Measurements from ENCODE around the gene DMBT1. TPM values are rescaled to one million over a fixed set of nuclear protein-coding genes. Genes with fewer than 3 reads are reported as not detected.

The DMBT1 gene
- total and polyA plus RNA-seq, 2 of the 4 experiments (the other 2 are of a cell fraction), result under 0.01 TPM; not detected in 1

DNA sequence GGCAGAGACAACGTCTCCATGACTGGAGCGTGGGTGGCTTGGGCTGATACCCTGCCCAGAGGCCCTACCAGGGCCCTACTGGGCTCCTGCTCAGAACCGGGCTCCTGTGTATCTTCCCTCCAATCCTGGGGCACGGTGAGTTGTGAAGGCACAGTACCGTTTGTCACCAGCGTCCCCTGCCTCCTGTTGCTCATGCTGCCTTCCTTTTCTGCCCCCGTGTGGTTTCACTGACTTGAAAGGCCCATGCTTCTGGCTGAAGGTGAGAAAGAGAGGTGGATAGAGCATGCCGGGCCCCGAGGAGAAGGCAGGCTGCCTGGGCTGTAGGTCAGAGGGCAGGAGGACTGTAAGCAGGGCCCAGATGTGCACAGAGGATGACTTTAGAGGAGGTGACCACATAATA, 9.1 kb upstream of the DMBT1 start:
- no peak overlapping the region for H4K5ac ChIP-seq (ENCODE audit: low read depth, low read length)
- H2BK120ac ChIP-seq (ENCODE audit: low read depth, low read length), result no peak overlapping the region
- H4K20me1 ChIP-seq (ENCODE audit: insufficient read depth, low read length), result no peaks in the 10 kb centered on the region
- H3K27ac ChIP-seq (ENCODE audit: insufficient read depth, low read length), result no peak overlapping the region
- H4K91ac ChIP-seq (ENCODE audit: insufficient read depth, low read depth, low read length), result no peak overlapping the region
- H3K79me1 ChIP-seq (ENCODE audit: low read depth in 1 of 2, low read length in 2 of 2), result no peaks in the 10 kb centered on the region
- H4K8ac ChIP-seq (ENCODE audit: low read depth in 2 of 2, low read length in 2 of 2), result no peak overlapping the region
- no peak overlapping the region for H3K14ac ChIP-seq (replicated peaks; ENCODE audit: low read depth, low read length)
- H3K4me2 ChIP-seq (ENCODE audit: low read depth, low read length), result no peak overlapping the region
- H3K27me3 ChIP-seq (ENCODE audit: control insufficient read depth, insufficient read depth, low read length), result peaks cover 4% of the 10 kb centered on the region; the same call in 1 of the 2 replicates
- H2BK20ac ChIP-seq (ENCODE audit: low read depth, low read length), result no peak overlapping the region
- H3K23ac ChIP-seq (ENCODE audit: low read depth, low read length), result no peak overlapping the region
- no peaks in the 10 kb centered on the region for H3K9me3 ChIP-seq (ENCODE audit: control insufficient read depth, insufficient read depth, low read length)
- no peaks in the 10 kb centered on the region for H3K4me1 ChIP-seq (ENCODE audit: control insufficient read depth, insufficient read depth, low read length)
- no peak overlapping the region for H3K9ac ChIP-seq (ENCODE audit: low read depth, low read length)
- H3K56ac ChIP-seq (ENCODE audit: extremely low read depth, insufficient read depth, low read length), result no peak overlapping the region
- no peaks in the 10 kb centered on the region for H3K36me3 ChIP-seq (ENCODE audit: control insufficient read depth, insufficient read depth, low read length)
- no peak overlapping the region for H2BK5ac ChIP-seq (ENCODE audit: low read depth, low read length, poor library complexity, severe bottlenecking)
- ATAC-seq (ENCODE audit: low read depth) (no peak), DNase-seq (no peak)
- peak overlapping the region; percentile 38 for H2AK9ac ChIP-seq (replicated peaks; ENCODE audit: low read depth, low read length, poor library complexity)
- dilution Hi-C loops (cut with HindIII; ENCODE audit: low sequenced_read_pairs, unreplicated experiment) (no loop called here), in situ Hi-C loops (cut with MboI; ENCODE audit: low sequenced_read_pairs) (no loop called here), intact Hi-C loops (cut with micrococcal nuclease) (no loop called here)
- BruUV-seq (replicated peaks), result no TSS peak
- ChIA-PET CTCF (no interaction called here), POLR2A (ENCODE audit: unreplicated experiment) (no interaction called here)
- no peak overlapping the region for H2AK5ac ChIP-seq (ENCODE audit: low read depth, low read length)
- no peak overlapping the region for H3K4me3 ChIP-seq (ENCODE audit: insufficient read depth, low read depth, low read length)
- no CpG with 5 or more reads among the region's 9 CpGs for WGBS, 2 experiments (ENCODE audit: extremely low coverage in 2 of 2, insufficient read length in 1 of 2)
- H3K9me1 ChIP-seq (ENCODE audit: insufficient read depth, low read length), result no peaks in the 10 kb centered on the region
- H2AFZ ChIP-seq (replicated peaks; ENCODE audit: low read length, poor library complexity), result no peak overlapping the region
- TF ChIP-seq CHD1 (IDR thresholded peaks at IDR 0.05; ENCODE audit: low read depth, low read length), result no peak
- TF ChIP-seq POLR2A (IDR thresholded peaks at IDR 0.05; ENCODE audit: low read depth, low read length), result no peak
- TF ChIP-seq RFX5 (IDR thresholded peaks at IDR 0.05; ENCODE audit: low read depth, low read length), result no peak
- no peak for TF ChIP-seq CTCF (conservative IDR thresholded peaks at IDR 0.05; ENCODE audit: low read depth, low read length)
- H2BK15ac ChIP-seq (ENCODE audit: low read depth, low read length), result no peak overlapping the region
- H3K4ac ChIP-seq (ENCODE audit: low read depth, low read length), result no peak overlapping the region
- no peak overlapping the region for H3K18ac ChIP-seq (ENCODE audit: low read depth, low read length)

All from IMR-90 (cell line).